D341Med (cell line): Measurements from ENCODE around the gene IQCF6.
"Not testable (repeated sequence)": the region's sequence is repeated elsewhere in the genome, so short reads cannot be mapped to it uniquely, and the experiment has no call there.

ENCODE experiments used
- DNase-seq: peaks from one replicate; pipeline ENCODE4 v3.0.0; 2012; ENCODE audit warnings: low spot score

The IQCF6 gene

DNA sequence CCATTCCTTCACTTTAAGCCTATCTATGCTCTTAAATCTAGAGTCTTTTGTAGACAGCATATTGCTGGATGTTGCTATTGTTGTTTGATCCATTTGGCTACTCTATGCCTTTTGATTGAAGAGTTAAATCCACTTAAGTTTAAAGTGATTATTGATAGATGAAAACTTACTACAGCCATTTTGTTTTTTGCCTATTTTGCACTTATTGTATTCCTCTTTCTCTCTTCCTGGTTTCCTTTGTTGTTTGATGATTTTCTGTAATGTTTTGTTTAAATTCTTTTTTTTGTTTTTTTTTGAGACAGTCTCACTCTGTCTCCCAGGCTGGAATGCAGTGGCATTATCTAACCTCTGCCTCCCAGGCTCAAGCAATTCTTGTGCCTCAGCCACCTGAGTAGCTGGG lies 19.8 kb downstream of the IQCF6 start:
- DNase-seq, result no peak

DNA sequence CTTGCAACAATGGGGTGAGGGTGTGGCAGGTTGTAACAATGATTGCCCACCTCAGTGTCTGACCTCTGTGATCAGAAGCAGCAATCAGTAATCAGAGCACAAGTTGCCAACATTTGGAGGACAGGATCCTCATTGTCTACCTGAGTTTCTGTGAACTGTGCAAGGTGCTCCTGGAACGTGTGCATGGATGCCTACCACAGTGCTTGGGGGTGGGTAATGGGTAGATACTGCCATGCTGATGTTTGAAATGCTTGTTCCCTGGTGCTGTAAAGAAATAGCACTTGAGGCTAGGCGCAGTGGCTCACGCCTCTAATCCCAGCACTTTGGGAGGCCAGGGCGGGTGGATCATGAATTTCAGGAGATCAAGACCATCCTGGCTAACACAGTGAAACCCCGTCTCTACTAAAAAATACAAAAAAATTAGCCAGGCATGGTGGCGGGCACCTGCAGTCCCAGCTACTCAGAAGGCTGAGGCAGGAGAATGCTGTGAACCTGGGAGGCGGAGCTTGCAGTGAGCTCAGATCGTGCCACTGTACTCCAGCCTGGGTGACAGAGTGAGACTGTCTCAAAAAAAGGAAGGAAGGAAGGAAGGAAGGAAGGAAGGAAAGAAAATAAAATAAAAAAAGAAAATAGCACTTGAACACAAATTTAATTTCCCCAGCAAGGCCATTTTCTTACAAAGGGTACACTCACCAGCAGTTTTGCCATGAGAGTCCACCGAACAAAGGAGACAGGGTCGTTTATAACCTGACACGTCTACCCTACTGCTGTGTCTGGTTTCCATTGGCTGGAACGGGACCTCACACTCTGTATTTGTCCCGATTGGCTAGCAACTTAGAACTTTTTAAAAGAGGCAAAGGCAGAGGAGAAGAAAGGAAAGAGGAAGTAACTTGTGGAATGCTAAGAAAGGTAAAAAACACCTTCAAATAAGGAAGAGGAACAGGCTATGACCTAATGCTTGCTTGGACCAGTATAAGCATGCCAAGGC lies 25.0 kb downstream of the IQCF6 start:
- not testable (repeated sequence) for DNase-seq

DNA sequence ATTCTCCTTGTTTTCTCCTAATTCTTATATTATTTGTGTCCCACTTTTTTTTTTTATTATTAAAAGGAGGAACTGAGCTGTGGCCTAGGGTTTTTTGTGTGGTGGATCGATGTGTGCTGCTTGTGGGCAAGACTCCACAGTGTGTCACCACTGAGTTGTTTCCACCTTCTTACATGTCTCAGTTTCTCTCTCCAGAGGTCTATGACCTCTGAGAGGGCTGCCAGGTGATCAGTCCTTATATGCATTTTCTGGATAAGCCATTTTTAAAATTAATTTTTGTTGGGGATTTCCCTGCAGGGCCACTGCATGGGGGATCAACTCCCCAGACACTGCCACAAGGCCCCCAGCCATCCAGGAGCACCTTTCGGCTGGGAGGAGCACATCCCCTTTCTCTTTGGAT lies 27.8 kb downstream of the IQCF6 start:
- no peak for DNase-seq

DNA sequence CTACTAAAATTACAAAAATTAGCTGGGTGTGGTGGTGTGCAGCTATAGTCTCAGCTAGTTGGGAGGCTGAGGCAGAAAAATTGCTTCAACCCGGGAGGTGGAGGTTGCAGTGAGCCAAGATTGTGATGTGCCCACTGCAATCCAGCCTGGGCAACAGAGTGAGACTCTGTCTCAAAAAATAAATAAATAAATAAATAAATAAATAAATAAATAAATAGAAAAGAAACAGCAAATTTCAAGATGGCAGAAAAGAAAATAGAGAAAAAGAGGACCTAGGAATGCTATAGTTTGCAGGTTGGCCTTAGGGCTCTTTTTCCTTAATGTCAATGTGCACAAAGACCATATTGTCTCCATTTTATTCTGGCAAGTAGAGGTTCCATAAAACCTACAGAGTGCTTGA lies 28.2 kb downstream of the IQCF6 start:
- no peak for DNase-seq

DNA sequence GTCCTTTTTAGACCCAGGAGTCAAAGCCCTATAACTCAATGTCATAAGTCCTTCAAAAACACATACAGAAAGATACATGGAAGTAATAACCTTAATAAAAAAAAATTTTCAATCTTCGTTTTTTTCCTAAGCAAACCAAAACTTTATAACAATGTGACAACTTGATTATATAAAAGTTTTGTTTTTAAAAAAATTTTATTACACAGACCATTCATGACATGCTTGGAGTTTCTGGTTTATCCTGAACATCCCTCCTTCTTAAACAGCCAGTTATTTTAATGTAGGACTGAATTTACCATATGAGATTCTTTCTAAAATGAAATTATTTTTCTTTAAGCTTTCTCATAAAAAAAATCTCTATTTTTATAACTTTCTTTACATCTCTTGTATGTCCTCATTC lies 30.7 kb downstream of the IQCF6 start:
- DNase-seq, result no peak

DNA sequence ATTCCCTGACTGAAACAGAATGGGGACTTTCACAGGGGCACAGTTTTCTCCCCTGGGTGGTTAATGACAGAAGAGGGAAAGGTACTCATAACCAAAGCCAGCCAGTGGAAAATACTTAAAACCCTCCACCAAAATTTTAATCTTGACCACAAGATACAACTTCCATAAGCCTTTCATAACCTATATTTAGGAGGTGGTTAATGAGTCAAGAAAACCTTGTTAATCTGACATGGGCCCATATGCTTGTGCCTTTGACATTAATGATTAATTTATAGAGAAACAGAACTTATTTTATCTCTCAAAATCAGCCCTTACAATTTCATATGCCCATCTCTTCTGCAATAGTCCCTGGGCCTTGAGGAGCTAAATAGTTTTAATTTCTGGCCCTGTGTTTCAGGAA lies 31.2 kb downstream of the IQCF6 start:
- no peak for DNase-seq

DNA sequence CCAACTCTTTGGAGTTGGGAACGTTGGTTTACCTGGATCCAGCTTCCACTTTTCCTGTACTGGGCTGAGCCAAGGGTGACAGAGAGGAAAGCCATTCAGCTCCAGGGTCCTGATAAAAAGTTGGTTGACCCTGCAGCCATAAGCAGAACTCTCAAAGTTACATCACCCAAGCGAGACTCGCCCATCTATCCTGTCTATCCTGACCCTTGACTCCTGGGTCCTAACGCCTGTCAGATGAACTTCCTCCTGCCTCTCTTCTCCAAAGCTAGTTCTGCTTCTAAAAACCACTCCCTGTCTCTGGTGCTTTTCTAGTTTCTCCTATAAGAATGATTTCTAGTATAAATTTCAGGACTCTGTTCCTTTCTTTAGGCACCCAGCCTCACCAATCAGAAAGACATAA lies 36.1 kb downstream of the IQCF6 start:
- not testable (repeated sequence) for DNase-seq

DNA sequence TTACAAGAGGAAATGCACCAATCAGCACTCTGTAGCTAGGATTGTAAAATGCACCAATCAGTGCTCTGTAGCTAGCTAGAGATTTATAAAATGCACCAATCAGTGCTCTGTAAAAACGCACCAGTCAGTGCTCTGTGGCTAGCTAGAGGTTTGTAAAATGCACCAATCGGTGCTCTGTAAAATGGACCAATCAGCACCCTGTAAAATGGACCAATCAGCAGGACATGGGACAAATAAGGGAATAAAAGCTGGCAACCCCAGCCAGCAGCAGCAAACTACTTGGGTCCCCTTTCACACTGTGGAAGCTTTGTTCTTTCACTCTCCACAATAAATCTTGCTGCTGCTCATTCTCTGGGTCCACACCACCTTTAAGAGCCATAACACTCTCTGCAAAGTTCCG lies 36.7 kb downstream of the IQCF6 start:
- DNase-seq, result not testable (repeated sequence)

DNA sequence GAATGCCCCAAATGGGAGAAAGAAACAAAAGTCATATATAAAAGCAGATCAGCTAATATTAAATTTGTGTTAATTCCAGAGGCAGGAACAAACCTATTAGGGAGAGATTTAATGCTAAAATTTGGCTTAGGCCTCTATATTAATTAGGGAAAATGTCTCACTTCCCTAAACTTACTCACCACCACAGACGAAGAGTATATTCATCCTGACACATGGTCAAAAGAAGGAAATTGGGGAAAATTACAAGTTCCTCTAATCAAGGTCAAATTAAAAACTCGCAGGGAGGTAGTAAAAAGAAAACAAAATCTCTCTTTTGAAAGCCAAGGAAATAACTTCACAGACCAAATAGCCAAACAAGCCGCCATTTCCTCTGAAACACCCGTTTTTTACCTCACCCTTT lies 39.9 kb downstream of the IQCF6 start:
- DNase-seq, result no peak

DNA sequence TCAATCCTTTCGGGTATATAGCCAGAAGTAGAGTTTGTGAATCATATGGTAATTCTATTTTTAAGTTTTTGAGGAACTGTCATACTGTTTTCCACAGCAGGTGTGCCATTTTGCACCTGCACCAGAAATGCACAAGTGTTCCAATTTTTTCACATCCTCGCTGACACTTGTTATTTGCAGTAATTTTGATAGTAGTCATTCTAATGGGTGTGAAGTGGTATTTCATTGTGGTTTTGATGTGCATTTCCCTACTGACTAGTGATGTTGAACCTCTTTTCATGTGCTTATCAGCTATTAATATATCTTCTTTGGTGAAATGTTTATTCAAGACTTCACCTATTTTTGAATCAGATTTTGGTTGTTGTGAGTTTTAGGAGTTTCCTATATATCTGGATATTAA lies 43.1 kb downstream of the IQCF6 start:
- no peak for DNase-seq

DNA sequence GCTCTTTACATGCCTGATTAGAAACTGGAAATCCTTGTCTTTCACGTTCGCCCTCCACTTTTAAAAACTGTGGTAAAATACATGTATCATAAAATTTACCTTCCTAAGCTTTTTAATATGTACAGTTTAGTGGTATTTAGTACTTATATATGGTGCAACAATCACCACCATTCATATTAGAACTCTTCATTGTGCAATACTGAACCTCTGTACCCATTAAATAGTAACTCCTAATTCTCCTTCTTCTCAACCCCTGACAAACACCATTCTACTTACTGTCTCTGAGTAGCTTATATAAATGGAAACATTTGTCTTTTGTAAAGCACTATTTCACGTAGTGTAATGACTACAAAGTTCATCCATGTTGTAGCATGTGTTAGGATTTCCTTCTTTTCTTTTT lies 44.0 kb downstream of the IQCF6 start:
- DNase-seq, result no peak

DNA sequence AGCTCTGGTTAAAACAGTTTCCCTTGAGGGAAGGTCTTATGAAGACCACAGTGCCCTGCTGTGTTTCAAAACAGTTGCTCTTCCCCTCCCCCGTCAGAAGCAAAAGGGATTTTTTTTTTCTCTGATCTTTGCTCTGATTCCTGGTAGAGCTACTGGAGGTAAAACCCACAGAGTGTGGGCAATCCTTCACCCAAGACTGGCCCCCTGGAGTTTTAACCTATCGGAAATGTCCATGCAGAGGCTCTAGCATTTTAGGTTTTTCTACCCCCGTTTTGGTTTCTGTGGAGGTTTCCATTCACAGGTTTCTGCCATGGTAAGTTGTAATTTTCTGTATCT lies 44.5 kb downstream of the IQCF6 start:
- no peak for DNase-seq

DNA sequence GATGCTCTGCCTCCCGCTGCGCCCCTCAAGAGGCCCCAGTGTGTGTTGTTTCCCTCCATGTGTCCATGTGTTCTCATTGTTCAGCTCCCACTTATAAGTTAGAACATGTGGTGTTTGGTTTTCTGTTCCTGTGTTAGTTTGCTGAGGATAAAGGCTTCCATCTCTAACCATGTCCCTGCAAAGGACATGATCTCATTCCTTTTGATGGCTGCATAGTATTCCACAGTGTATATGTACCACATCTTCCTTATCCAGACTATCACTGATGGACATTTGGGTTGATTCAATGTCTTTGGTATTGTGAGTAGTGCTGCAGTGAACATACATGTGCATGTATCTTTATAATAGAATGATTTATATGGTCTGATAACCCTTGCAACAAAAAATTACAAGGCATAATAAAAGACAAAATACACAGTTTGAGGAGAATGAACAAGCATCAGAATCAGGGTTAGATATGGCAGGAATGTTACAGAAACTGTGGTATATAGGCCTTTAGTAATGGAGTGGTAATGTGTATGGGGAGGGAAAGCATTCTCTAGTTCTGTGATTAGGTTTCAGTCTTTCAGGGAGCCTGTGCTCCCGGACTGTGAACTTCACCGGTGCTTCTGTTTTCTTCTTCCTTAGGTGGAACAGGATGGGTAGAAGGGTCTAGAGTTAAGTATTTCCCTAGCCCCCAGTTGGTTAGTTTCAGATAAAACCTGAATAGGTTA lies 45.0 kb downstream of the IQCF6 start:
- DNase-seq, result no peak

DNA sequence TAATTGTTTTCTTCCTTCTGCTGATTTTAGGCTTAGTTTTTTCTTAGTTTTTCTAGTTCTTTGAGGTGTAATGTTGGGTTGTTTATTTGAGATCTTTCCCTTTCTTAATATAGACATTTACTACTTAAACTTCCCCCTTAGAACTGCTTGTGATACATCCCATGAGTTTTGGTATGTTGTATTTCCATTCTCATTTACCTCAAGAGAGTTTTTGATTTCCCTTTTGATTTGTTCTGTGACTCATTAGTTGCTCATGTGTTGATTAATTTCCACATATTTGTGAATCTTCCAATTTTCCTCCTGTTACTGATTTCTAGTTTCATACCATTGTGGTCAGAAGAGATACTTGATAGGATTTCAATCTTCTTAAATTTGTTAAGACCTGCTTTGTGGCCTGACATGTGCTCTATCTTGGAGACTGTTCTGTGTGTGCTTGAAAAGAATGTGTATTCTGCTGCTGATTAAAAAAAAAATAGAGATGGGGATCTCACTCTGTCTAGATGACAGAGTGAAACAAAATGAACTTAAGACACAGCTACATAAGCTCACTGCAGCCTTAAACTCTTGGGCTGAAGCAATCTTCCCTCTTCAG lies 49.9 kb downstream of the IQCF6 start:
- DNase-seq, result no peak
